Measurements from ENCODE around the gene RECK.
"Not testable (repeated sequence)": the region's sequence is repeated elsewhere in the genome, so short reads cannot be mapped to it uniquely, and the experiment has no call there.

The RECK gene

DNA sequence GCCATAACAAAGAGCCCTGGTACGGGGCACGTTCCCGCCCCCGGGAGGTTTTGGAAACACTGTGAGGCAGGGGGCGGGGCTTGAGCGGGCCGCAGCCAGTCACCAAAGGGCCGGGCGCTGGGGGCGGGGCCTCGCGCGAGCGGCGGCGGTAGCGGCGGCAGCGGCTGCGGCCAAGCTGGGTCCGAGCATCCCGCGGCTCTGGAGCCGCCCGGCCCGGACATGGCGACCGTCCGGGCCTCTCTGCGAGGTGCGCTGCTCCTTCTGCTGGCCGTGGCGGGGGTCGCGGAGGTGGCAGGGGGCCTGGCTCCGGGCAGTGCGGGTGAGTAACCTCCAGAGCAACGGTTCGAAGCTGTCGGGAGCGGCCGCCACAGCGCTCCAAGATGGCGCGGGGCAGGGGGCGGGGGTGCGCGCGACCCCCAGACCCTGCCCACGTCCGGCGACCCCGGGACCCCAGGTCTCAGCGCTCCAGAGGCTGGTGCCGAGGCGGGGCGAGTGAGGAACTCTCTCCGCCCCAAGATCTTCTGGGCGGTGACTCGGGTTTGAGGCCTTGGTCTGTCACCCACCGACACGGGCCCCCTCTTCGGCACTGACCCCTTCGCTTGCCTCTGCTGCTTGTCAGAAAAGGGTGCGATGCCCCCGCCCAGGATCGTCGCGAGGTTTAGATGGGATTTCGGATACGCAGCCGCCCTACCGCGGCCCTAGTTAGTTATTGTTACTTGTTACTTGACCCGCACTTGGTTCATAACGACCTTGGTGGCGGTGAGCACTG lies at the start of gene RECK:
TSS of gene RECK (plus strand) at position 134 of the 769 bp plus-strand sequence. CDS start at position 220, 86 bp downstream.
- no peak for DNase-seq

DNA sequence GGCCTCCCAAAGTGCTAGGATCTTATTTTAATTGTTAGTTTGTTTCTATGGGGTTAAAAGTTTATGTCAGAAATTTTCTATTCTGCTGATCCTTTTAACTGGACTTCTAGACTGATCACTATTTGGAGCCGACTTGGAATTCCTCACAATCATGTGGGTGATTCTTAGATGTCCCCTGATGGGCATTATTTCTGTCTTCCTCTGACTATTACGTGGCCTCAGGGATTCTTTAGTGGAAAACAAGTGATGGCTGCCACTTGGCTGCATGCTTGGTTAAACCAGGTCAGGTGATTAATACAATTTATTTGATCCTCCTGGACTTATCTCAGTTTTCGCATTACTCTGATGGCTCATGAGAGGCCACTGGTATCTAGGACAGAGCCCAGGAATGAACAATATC lies 46.6 kb upstream of the RECK start:
- DNase-seq: no peak

DNA sequence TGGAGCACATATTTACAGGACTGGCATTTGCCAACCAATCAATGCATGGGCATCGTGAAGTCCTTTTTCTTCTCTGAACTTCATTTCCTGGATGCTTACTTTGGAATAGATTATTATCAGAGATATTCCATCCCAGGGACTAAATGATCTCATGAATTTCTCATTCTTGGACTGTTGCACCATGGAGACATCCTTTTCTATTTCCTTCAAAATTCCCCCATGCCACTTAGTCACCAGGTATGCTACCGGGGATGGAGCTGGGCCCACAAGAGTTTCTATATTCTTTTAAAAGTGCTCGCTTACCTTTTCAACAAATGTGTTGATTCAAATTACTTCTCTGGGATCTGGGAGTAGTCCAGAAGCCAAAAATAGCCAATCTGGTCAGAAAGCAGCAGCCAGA lies 43.6 kb upstream of the RECK start:
- not testable (repeated sequence) for DNase-seq

DNA sequence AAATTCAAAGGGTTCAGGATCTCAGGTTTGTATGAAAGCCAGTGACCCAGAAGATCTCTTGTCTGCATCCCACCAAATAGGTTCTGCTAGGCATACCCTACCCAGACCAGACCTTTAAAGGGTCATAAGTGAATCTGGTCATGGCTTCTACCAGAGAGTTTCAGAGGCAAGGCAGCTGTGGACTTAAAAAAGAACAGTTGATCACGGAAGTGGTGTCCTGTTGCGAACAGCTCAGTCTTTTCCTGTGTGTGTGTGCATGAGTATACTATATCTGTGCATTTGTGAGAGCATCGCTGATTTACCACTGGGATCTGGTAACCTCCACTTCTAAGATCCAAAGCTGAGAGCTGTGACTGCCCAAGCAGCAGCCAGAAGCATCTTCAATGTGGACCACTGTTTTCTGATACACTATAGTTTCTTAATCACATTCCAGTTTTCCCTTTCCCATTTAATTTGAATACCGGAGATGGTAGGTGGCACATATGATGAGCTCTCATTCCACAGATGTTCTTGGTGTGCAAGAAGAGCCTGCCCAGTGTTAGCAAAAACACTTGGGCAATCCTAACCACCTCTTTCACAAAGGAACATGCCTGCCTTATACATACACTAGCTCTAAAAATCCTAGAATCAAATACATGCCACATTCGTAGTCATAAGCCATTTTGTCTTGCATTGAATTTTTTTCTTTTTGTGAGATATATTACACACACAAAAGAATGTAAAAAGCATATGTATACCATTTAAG lies 42.6 kb upstream of the RECK start:
- DNase-seq: no peak

- no peak for DNase-seq
Measured at GRCh38 chr9:35994959-35995358, 41.8 kb upstream of the RECK start.

GRCh38 chr9:35996358-35996970 lies 40.2 kb upstream of the RECK start:
- DNase-seq: no peak

DNA sequence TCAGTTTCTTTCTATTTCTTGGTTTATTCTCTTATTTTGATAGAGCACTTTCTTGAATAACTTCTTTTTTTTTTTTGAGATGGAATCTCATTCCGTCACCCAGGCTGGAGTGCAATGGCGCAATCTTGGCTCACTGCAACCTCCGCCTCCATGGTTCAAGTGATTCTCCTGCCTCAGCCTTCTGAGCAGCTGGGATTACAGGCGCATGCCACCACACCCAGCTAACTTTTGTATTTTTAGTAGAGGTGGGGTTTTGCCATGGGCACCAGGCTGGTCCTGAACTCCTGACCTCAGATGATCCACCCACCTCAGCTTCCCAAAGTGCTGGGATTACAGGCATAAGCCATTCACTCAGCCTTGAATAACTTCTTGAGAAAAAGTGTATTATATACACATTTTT lies 39.7 kb upstream of the RECK start:
- not testable (repeated sequence) for DNase-seq

GRCh38 chr9:35998333-35998732 lies 38.4 kb upstream of the RECK start:
- DNase-seq: no peak

GRCh38 chr9:36005891-36006290 lies 30.8 kb upstream of the RECK start:
- no peak for DNase-seq

DNA sequence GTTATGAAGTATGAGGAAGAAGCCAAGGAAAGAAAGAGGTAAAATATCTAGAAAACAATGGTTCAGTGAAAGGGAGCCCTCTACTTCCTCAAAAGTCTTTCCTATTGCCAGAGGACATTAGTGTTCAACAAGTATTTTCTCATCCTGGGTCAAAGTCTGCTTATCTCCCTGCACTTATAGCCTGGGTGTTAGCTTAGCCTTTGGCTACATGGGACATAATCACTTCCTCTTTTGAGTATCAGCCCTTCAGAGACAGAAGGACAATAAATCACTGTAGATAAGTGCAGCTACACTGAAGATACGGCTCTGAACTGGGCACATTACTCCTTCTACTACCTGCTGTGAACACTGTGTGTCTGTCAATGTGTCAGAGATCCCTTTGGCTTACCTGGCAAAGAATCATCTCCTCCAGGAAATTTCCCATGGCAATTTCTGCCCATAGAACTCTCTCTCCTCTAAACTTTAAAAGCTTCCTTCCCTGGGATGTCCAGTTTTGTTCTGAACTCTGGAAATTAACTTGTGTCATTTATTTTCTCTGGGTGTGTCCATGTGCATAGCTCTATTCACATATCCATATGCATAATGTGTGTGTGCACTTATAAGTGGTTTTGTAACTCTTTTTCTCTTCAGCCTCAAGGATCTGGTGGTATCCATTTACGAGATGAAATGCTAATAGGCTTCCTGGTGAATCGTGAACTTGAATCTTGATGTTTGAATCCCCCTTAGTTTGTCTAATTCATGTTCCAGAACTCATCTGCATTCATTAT lies 30.0 kb upstream of the RECK start:
- no peak for DNase-seq

- DNase-seq: no peak
Measured at GRCh38 chr9:36007316-36007708, 29.4 kb upstream of the RECK start.

GRCh38 chr9:36007852-36008251 lies 28.9 kb upstream of the RECK start:
- no peak for DNase-seq

DNA sequence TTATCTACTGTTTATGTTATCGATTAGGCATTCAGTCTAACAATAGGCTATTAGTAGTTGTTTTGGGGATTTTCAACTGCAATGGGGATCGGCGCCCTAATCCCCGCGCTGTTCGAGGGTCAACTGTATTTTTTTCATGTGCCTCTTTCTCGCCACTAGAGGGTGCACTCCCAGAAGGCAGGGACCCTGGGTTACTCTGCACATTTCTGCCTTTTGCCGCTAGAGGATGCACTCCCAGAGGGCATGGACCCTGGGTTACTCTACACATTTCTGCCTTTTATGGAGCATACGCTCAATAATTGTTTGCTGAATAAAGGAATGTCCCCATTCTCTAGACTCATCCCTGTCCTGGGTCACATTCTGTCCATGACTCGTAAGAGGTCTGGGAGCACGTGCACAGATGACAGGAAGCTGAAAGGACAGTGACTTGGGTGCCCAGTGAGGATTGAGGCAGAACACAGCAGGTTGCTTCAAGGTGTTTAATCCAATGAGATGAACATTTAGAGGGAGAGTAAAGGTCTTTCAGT lies 27.9 kb upstream of the RECK start:
- DNase-seq: no peak

DNA sequence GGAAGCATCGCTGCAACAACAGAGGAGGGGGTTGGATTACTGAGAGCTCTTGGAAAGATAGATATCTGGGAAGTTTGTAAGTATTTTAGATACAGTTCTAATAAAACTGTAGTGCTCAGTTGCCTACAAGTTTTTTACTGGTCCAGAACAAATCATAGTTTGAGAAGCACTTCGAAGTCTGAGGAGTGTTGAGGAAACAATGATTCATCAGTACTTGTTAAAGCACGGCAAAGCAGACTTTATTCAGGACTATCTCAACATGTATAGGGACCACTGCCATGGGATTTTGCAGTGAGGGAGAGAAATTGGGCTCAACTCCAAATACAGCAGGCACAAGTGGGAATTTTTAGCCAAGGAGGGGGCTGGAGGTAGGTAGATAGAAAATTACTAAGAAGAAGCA lies 25.3 kb upstream of the RECK start:
- DNase-seq: no peak

DNA sequence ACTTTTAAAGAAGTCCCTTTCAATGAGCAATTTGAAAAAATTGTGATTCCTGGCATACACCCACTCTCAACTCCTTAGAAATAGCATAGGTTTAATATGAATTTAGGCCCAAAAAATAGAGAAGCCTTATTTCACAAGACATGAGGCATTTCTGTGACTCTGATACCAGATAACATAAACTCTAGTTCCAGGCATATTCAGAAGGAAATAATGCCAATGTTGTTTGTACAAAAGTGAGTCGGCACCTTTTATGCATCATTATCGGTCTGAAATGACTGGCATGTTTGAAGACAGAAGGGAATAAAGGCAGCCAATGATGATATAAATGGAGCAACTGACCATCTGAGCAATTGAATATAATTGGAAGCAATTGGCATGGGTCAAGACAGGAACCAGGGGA lies 19.4 kb upstream of the RECK start:
- no peak for DNase-seq

DNA sequence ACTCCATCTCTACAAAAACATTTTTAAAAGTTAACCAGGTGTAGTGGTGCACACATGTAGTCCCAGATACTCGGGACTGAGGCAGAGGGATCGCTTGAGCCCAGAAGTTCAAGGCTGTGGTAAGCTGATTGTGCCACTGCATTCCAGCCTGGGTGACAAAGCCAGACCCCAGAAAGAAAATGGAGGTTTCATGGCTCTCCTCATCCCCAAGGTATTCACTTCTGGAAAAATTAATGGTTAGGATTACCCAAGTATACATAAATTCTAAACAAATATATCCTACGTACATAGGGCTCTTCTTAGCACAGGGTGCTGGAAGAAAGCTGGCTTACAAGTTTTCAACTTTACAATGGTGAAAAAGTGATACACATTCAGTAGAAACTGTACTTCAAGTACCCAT lies 18.6 kb upstream of the RECK start:
- no peak for DNase-seq

DNA sequence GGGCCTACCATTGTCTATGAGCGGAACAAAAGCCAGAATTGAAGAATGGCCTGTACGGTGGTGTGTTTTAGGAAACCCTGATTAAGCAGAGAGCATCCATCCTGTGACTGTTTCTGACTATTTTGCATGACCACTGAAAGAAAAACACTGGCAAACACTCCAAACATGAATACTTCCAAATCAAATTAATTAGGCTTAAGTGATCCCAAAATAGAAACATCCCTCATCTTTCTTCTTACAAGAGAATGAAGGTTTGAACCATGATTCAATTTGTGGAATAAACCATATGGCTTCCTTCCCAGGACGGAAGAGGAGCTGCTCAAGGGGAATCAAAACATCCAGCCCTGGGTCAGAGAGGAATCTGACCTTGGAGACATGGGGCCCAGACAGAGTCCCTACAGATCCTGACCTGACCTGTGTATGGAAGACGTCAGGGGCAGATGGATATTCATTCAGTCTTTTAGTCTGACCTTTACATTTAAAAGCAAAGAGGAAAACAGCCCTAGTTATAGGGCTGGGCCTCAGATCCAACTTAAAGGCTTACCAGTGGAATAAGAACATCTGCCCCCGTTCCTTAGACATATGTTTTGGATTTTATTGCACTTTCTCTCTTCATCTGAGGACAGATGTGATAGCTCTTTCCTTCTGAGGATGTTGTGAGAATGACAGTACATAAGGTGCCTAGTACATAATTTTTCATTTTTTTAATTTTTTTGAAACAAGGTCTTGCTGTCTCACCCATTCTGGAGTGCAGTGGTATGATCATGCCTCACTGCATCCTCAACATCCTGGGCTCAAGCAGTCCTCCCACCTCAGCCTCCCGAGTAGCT lies 17.6 kb upstream of the RECK start:
- DNase-seq: no peak

- DNase-seq: no peak
Measured at GRCh38 chr9:36021968-36022367, 14.7 kb upstream of the RECK start.

DNA sequence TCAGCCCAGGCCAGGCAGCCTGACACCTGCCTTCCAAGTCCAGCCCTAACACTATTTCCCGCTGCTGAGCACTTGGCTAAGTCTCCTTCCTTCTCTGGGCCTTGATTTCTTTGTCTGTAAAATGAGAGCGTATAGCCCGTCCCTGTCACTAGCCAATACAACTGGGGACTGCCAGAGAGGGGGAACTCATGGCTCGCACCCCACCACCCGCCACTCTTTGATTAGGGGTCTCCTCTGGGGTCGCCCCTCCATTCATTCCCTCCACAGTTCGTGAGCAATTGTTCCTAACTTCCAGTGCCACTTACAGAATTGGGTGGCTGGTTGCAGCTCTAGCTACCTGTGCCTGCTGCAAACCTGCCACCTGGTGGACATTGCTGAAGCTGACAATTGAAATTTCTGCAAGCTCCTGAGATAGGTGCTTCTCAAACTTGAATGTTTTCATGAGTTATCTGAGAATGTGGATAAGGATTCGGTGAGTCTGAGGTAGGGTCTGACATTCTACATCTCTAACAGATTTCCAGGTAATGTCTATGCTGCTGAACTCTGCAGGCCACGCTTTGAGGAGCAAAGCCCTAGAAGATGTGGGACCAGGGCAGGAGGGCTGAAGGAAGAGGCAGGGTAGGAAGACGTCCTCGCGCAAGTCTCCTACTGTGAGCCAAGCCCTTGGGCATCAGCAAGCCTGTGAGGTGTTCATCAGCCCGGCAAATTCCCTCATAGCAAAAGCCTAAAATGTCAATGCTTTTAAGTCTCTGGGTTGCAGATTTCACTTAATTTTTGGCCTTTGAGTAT lies 13.3 kb upstream of the RECK start:
- no peak for DNase-seq

DNA sequence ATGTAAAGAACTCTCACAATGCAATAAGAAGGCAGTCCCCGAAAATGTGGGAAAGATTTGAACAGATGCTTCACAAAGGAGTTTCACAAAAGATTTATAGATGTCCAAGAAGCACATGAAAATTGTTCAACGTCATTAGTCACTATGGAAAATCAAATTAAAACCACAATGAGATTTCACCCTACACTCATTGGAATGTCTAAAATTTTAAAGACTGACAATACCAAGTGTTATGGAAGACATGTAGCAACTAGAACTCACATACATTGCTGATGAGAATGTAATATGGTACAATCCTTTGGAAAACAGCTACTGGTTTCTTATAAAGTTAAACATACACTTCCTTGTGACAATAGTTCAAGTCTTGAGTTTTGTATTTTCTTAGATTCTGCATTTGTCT lies 11.0 kb upstream of the RECK start:
- no peak for DNase-seq

DNA sequence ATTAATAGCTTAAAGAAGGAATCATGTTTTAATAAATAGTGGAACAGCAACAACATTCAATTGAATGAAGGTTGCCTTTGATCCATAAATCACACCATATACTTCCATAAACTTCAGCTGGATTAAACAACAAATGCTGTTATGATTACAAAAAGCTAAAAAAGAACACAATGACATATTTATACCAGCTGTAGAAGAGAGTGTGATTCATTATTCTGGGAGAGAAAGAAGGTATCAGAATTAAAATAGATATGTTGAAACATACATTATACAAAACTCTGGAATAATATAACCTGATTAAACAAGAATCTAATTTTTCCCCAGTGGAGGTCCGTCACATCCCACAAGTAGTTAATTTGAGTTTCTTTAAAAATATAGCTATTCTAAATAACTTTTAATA lies 7.5 kb upstream of the RECK start:
- DNase-seq: no peak
